Activated naive CD8-positive, alpha-beta T cell (primary cell): Measurements from ENCODE around the gene PGBD1.
"Not testable (repeated sequence)": the region's sequence is repeated elsewhere in the genome, so short reads cannot be mapped to it uniquely, and the experiment has no call there.

ENCODE experiments used
- H3K27ac Mint-ChIP-seq: one replicate; pipeline ENCODE4 v1.8.0; 2021; ENCODE audit warnings: mixed read lengths
- H3K27me3 Mint-ChIP-seq: one replicate; pipeline ENCODE4 v1.8.0; 2021; ENCODE audit warnings: mixed read lengths
- H3K36me3 Mint-ChIP-seq: one replicate; pipeline ENCODE4 v1.8.0; 2021; ENCODE audit warnings: mixed read lengths
- H3K4me1 Mint-ChIP-seq: one replicate; pipeline ENCODE4 v1.8.0; 2021; ENCODE audit warnings: low read depth, mixed read lengths
- H3K4me3 Mint-ChIP-seq: one replicate; pipeline ENCODE4 v1.8.0; 2021; ENCODE audit warnings: mild to moderate bottlenecking, mixed read lengths
- H3K9me3 Mint-ChIP-seq: one replicate; pipeline ENCODE4 v1.8.0; 2021; ENCODE audit warnings: low read depth, mixed read lengths

The PGBD1 gene

GRCh38 chr6:28303570-28303969 is 22.2 kb downstream of the PGBD1 start:
- peak overlapping the region; percentile 14 for H3K4me3 Mint-ChIP-seq
- H3K36me3 Mint-ChIP-seq = peaks cover 11% of the 10 kb centered on the region
- H3K27ac Mint-ChIP-seq = peak overlapping the region; percentile 72
- peaks cover 6% of the 10 kb centered on the region for H3K9me3 Mint-ChIP-seq
- peaks cover 7% of the 10 kb centered on the region for H3K27me3 Mint-ChIP-seq
- peaks cover 15% of the 10 kb centered on the region for H3K4me1 Mint-ChIP-seq

GRCh38 chr6:28306363-28306762 is 25.0 kb downstream of the PGBD1 start:
- H3K36me3 Mint-ChIP-seq, H3K9me3 Mint-ChIP-seq, H3K4me3 Mint-ChIP-seq, H3K27me3 Mint-ChIP-seq, H3K27ac Mint-ChIP-seq: not testable (repeated sequence)
- peaks cover 15% of the 10 kb centered on the region for H3K4me1 Mint-ChIP-seq

- Mint-ChIP-seq H3K4me3 (no peak overlapping the region), H3K4me1 (no peaks in the 10 kb centered on the region), H3K36me3 (peaks cover 8% of the 10 kb centered on the region), H3K9me3 (peaks cover 5% of the 10 kb centered on the region), H3K27me3 (peaks cover 15% of the 10 kb centered on the region), H3K27ac (no peak overlapping the region)
Observed at GRCh38 chr6:28311139-28311823, 29.9 kb downstream of the PGBD1 start.

- Mint-ChIP-seq H3K27ac (no peak overlapping the region), H3K36me3 (peaks cover 5% of the 10 kb centered on the region), H3K27me3 (peaks cover 13% of the 10 kb centered on the region), H3K4me1 (no peaks in the 10 kb centered on the region), H3K9me3 (no peaks in the 10 kb centered on the region), H3K4me3 (no peak overlapping the region)
Observed at GRCh38 chr6:28312939-28313338, 31.6 kb downstream of the PGBD1 start.

- Mint-ChIP-seq H3K36me3 (peaks cover 5% of the 10 kb centered on the region), H3K4me1 (no peaks in the 10 kb centered on the region), H3K27ac (no peak overlapping the region), H3K4me3 (no peak overlapping the region), H3K9me3 (no peaks in the 10 kb centered on the region), H3K27me3 (peaks cover 6% of the 10 kb centered on the region)
Observed at GRCh38 chr6:28315628-28316027, 34.3 kb downstream of the PGBD1 start.

GRCh38 chr6:28317866-28318265 is 36.5 kb downstream of the PGBD1 start:
- not testable (repeated sequence) for H3K4me3 Mint-ChIP-seq, H3K27me3 Mint-ChIP-seq, H3K36me3 Mint-ChIP-seq, H3K4me1 Mint-ChIP-seq, H3K9me3 Mint-ChIP-seq, H3K27ac Mint-ChIP-seq

GRCh38 chr6:28322661-28323060 is 41.3 kb downstream of the PGBD1 start:
- Mint-ChIP-seq H3K27ac (no peak overlapping the region), H3K4me1 (no peaks in the 10 kb centered on the region), H3K9me3 (peaks cover 22% of the 10 kb centered on the region), H3K27me3 (peaks cover 6% of the 10 kb centered on the region), H3K36me3 (peaks cover 17% of the 10 kb centered on the region), H3K4me3 (no peak overlapping the region)

GRCh38 chr6:28323813-28324424 is 42.5 kb downstream of the PGBD1 start:
- Mint-ChIP-seq H3K36me3 (peaks cover 22% of the 10 kb centered on the region), H3K4me1 (no peaks in the 10 kb centered on the region), H3K4me3 (no peak overlapping the region), H3K27me3 (peaks cover 6% of the 10 kb centered on the region), H3K9me3 (peaks cover 26% of the 10 kb centered on the region), H3K27ac (no peak overlapping the region)

- Mint-ChIP-seq H3K4me1 (no peaks in the 10 kb centered on the region), H3K4me3 (no peak overlapping the region), H3K27me3 (peaks cover 6% of the 10 kb centered on the region), H3K9me3 (peaks cover 30% of the 10 kb centered on the region), H3K27ac (no peak overlapping the region), H3K36me3 (peaks cover 25% of the 10 kb centered on the region)
Observed at GRCh38 chr6:28326371-28326948, 45.1 kb downstream of the PGBD1 start.

- no peaks in the 10 kb centered on the region for H3K27me3 Mint-ChIP-seq
- H3K36me3 Mint-ChIP-seq = peaks cover 25% of the 10 kb centered on the region
- H3K4me3 Mint-ChIP-seq = no peak overlapping the region
- H3K4me1 Mint-ChIP-seq = peaks cover 10% of the 10 kb centered on the region
- no peak overlapping the region for H3K27ac Mint-ChIP-seq
- peaks cover 28% of the 10 kb centered on the region for H3K9me3 Mint-ChIP-seq
Observed at GRCh38 chr6:28330041-28330440, 48.7 kb downstream of the PGBD1 start.

GRCh38 chr6:28333047-28333446 is 51.7 kb downstream of the PGBD1 start:
- no peak overlapping the region for H3K4me3 Mint-ChIP-seq
- H3K36me3 Mint-ChIP-seq = peaks cover 5% of the 10 kb centered on the region
- H3K4me1 Mint-ChIP-seq = peaks cover 10% of the 10 kb centered on the region
- H3K27me3 Mint-ChIP-seq = no peaks in the 10 kb centered on the region
- H3K9me3 Mint-ChIP-seq = peaks cover 6% of the 10 kb centered on the region
- no peak overlapping the region for H3K27ac Mint-ChIP-seq

GRCh38 chr6:28333599-28334018 is 52.2 kb downstream of the PGBD1 start:
- peaks cover 5% of the 10 kb centered on the region for H3K36me3 Mint-ChIP-seq

GRCh38 chr6:28334286-28335039 is 53.1 kb downstream of the PGBD1 start:
- no peak overlapping the region for H3K27ac Mint-ChIP-seq
- no peaks in the 10 kb centered on the region for H3K9me3 Mint-ChIP-seq
- H3K27me3 Mint-ChIP-seq = no peaks in the 10 kb centered on the region
- H3K4me1 Mint-ChIP-seq = peaks cover 10% of the 10 kb centered on the region
- no peaks in the 10 kb centered on the region for H3K36me3 Mint-ChIP-seq
- H3K4me3 Mint-ChIP-seq = peak overlapping the region; percentile 46

More at GRCh38 chr6:28333599-28334018, 52.2 kb downstream of the PGBD1 start:
- peaks cover 6% of the 10 kb centered on the region for H3K9me3 Mint-ChIP-seq
- H3K27ac Mint-ChIP-seq = no peak overlapping the region
- peaks cover 10% of the 10 kb centered on the region for H3K4me1 Mint-ChIP-seq
- H3K4me3 Mint-ChIP-seq = no peak overlapping the region
- no peaks in the 10 kb centered on the region for H3K27me3 Mint-ChIP-seq

- H3K4me3 Mint-ChIP-seq = peak overlapping the region; percentile 46
Observed at GRCh38 chr6:28335040-28335563, 53.7 kb downstream of the PGBD1 start.

More at GRCh38 chr6:28335040-28335563, 53.7 kb downstream of the PGBD1 start:
- Mint-ChIP-seq H3K36me3 (peaks cover 3% of the 10 kb centered on the region), H3K4me1 (peaks cover 10% of the 10 kb centered on the region), H3K27me3 (no peaks in the 10 kb centered on the region), H3K27ac (no peak overlapping the region), H3K9me3 (no peaks in the 10 kb centered on the region)
